Calu3 (cell line): ENCODE data around the gene SEPHS2. TPM values are rescaled to one million over a fixed set of nuclear protein-coding genes. Genes with fewer than 3 reads are reported as not detected.

Experiments used
- BruUV-seq: library from RNA; stranded (reverse); fragments of 400-500 nt; replicated peaks from 2 replicates; lab custom pipeline; 2021; lab: Mats Ljungman, UMichigan
- CTCF ChIA-PET: fragments of 300-600 bp; sonication (Branson Sonifier 250); formaldehyde crosslinking; loops from one replicate; lab custom pipeline; 2022; ENCODE audit warnings: antibody characterized with exemption; lab: Charles Lee
- DNase-seq: peaks from one replicate; pipeline ENCODE4 v3.0.0; 2022
- H3K27ac Mint-ChIP-seq: one replicate; pipeline ENCODE4 v1.8.0; 2022; ENCODE audit warnings: mixed read lengths; ENCODE audit not compliant: unreplicated experiment
- H3K27me3 Mint-ChIP-seq: one replicate; pipeline ENCODE4 v1.8.0; 2022; ENCODE audit warnings: mixed read lengths; ENCODE audit not compliant: unreplicated experiment
- H3K36me3 Mint-ChIP-seq: one replicate; pipeline ENCODE4 v1.8.0; 2022; ENCODE audit warnings: mild to moderate bottlenecking, moderate library complexity, mixed read lengths; ENCODE audit not compliant: insufficient read depth, unreplicated experiment
- H3K4me1 Mint-ChIP-seq: one replicate; pipeline ENCODE4 v1.8.0; 2022; ENCODE audit warnings: mild to moderate bottlenecking, low read depth, mixed read lengths; ENCODE audit not compliant: unreplicated experiment
- H3K4me3 Mint-ChIP-seq: one replicate; pipeline ENCODE4 v1.8.0; 2022; ENCODE audit warnings: mild to moderate bottlenecking, low read depth, moderate library complexity, mixed read lengths; ENCODE audit not compliant: unreplicated experiment
- H3K9me3 Mint-ChIP-seq: one replicate; pipeline ENCODE4 v1.8.0; 2022; ENCODE audit warnings: low read depth, mixed read lengths; ENCODE audit not compliant: unreplicated experiment
- intact Hi-C: fragments of 100-400 bp; cut with micrococcal nuclease; formaldehyde crosslinking; loops from one replicate; pipeline ENCODE4 v1.10.0; 2022; ENCODE audit not compliant: unreplicated experiment
- total RNA-seq: library from RNA; stranded (reverse); gene quantifications from 2 replicates; pipeline ENCODE4 v1.2.3, GENCODE V29; 2022
- TF ChIP-seq, protein P1 (sequence below): fragments of 200-600 bp; IDR thresholded peaks from one replicate; pipeline ENCODE4 v1.8.0; 2022; ENCODE audit warnings: antibody characterized with exemption; ENCODE audit not compliant: unreplicated experiment

The SEPHS2 gene
- total RNA-seq, 1 experiment from 2014 or later = 85.0 TPM

DNA sequence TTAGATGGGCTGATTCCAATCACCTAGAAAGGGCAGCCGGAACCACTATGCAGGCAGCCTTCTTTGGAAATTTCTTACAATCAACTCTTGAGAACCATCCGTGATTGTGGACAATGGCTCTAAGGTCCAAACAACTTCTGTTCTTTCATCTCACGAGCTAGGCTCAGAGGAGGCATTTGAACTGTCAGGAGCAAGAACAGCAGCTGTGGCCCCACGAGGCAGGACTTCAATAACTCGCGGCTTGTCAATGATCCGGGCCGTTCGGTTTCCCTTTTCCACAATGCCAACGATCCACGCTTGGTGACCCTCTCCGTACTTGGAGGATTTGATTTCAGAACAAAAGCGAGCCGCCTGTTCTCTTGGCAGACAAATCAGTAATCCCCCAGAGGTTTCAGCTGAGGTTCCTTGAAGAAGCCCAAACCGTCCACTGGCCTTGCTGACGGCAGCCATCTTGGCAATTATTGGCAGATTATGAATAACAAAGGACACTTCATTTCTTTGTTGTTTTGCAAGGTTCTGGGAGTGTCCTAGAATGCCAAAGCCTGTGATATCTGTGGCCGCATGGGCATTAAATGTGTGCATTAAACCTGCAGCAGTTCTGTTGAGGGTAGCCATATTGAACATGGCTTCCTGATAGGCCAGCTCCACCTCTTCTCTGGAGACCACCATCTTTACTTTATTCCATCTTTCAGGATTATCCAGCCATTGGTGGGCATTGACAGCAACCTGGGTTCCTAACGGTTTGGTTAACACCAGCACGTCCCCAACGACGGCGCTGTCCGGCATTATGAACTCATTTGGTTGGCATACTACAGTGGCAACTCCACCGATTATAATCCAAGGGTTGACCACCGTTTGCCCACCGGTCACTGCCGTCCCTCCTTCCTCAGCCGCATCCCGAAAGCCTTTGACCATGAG lies 1.2 kb downstream of the SEPHS2 start:
- DNase-seq = no peak
- no TSS peak for BruUV-seq
- Mint-ChIP-seq H3K36me3 (peaks cover 58% of the 10 kb centered on the region), H3K9me3 (peaks cover 2% of the 10 kb centered on the region), H3K4me1 (peaks cover 53% of the 10 kb centered on the region), H3K27me3 (no peaks in the 10 kb centered on the region), H3K27ac (peak overlapping the region; percentile 62), H3K4me3 (peak overlapping the region; percentile 76)
- TF ChIP-seq, protein P1, sequence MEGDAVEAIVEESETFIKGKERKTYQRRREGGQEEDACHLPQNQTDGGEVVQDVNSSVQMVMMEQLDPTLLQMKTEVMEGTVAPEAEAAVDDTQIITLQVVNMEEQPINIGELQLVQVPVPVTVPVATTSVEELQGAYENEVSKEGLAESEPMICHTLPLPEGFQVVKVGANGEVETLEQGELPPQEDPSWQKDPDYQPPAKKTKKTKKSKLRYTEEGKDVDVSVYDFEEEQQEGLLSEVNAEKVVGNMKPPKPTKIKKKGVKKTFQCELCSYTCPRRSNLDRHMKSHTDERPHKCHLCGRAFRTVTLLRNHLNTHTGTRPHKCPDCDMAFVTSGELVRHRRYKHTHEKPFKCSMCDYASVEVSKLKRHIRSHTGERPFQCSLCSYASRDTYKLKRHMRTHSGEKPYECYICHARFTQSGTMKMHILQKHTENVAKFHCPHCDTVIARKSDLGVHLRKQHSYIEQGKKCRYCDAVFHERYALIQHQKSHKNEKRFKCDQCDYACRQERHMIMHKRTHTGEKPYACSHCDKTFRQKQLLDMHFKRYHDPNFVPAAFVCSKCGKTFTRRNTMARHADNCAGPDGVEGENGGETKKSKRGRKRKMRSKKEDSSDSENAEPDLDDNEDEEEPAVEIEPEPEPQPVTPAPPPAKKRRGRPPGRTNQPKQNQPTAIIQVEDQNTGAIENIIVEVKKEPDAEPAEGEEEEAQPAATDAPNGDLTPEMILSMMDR = no peak
- intact Hi-C loops = loop anchor here (2.0 to 5.0 kb wide), 2 partner anchors 14 to 83 kb away; partner anchors contain the start of genes DCTPP1 and ZNF768
- CTCF ChIA-PET = interaction anchor here (0.8 to 1.0 kb wide), 2 partner anchors 15 to 91 kb away, joined by 3 to 4 read pairs; partner anchors contain the start of gene DCTPP1

DNA sequence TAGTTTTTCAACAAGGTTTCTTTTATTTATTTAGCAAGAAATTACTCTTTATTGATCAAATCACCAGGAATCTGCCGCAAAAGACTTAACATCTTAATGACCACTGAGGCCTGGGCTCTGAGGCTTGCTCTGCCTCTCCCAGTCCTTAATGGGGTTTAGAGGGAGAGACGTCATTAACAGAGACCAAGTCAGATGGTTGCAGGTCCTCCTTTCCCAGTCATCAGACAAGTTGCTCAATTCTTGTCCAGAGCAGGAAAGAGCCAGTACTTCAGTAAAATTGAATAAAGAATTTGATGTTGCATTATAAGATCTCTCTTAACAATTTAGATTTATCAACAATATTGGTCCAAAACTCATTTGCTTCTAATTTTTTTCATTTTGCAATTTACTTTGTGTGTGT lies 2.0 kb downstream of the SEPHS2 start:
- no peak for DNase-seq
- BruUV-seq = no TSS peak
- CTCF ChIA-PET = no interaction called here
- Mint-ChIP-seq H3K36me3 (peaks cover 58% of the 10 kb centered on the region), H3K9me3 (peaks cover 2% of the 10 kb centered on the region), H3K27ac (peak overlapping the region; percentile 7), H3K4me1 (peaks cover 51% of the 10 kb centered on the region), H3K27me3 (no peaks in the 10 kb centered on the region), H3K4me3 (peak overlapping the region; percentile 76)
- intact Hi-C loops = loop anchor here (2.0 kb wide), 1 partner anchor 13 kb away; the partner anchor contains the start of gene DCTPP1
- TF ChIP-seq, protein P1 = no peak

DNA sequence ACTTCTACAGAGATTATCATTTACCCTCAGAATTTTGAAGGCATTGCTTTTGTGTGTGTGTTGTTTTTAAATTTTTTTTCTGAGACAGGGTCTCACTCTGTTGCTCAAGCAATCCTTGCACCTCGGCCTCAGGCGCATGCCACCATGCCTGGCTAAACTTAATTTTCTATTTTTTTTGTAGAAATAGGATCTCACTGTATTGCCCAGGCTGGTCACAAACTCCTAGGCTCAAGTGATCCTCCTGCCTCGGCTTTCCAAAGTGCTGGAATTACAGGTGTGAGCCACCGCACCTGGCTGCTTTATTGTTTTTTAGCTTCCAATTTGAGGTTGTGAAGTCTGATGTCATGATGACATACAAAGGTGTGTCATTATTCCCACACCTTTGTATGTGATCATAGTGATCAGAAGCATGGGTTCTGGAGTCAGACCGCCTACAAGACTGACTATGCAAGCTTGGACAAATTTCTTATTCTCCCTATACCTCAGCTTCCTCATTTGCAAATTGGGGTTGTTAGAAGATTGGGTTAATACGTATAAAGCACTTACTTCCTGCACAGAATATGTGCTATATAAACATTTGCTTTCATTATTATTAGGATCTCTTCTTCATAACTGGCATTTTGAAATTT lies 5.8 kb downstream of the SEPHS2 start:
- no TSS peak for BruUV-seq
- H3K27me3 Mint-ChIP-seq = no peaks in the 10 kb centered on the region
- no peaks in the 10 kb centered on the region for H3K9me3 Mint-ChIP-seq
- peaks cover 29% of the 10 kb centered on the region for H3K4me1 Mint-ChIP-seq
- no peak overlapping the region for H3K4me3 Mint-ChIP-seq
- no peak overlapping the region for H3K27ac Mint-ChIP-seq
- H3K36me3 Mint-ChIP-seq = peaks cover 31% of the 10 kb centered on the region
- no peak for DNase-seq
- TF ChIP-seq, protein P1 = no peak
- intact Hi-C loops = loop anchor here (10.0 kb wide), 1 partner anchor 145 kb away; the partner anchor contains the start of gene ZNF785
- CTCF ChIA-PET = no interaction called here

DNA sequence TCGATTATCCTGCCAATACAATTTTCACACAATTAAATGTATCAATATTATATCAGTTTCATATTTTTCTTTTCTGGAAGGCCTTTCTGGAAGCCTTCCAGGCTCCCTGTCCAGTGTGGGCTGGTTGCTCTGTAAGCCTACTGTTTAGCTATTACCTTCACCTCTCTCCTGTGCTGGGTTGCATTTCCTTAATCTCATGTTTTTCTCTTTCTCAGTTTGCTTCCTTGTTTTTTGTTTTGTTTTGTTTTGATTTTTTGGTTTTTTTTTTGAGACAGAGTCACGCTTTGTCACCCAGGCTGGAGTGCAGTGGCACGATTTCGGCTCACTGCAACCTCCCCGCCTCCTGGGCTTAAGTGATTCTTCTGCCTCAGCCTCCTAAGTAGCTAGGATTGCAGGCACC lies 6.8 kb downstream of the SEPHS2 start:
- Mint-ChIP-seq H3K4me3 (no peak overlapping the region), H3K27ac (no peak overlapping the region), H3K9me3 (no peaks in the 10 kb centered on the region), H3K36me3 (peaks cover 21% of the 10 kb centered on the region), H3K4me1 (peaks cover 19% of the 10 kb centered on the region), H3K27me3 (no peaks in the 10 kb centered on the region)
- intact Hi-C loops = loop anchor here (10.0 kb wide), 1 partner anchor 146 kb away; the partner anchor contains the start of gene ZNF785
- no TSS peak for BruUV-seq
- no peak for DNase-seq
- TF ChIP-seq, protein P1 = no peak
- CTCF ChIA-PET = interaction anchor here (0.7 kb wide), 1 partner anchor 207 kb away, joined by 3 read pairs; no protein-coding TSS in a partner anchor
